Left lobe of liver (tissue), 2 donors: ENCODE data around the gene ARHGAP44. TPM values are rescaled to one million over a fixed set of nuclear protein-coding genes. Genes with fewer than 3 reads are reported as not detected.

Experiments used
- ATAC-seq: fragments of 200-7000 bp; cut with Tn5 transposase; one replicate; pipeline ENCODE4 v1.9.1; 2020; ENCODE audit warnings: mild to moderate bottlenecking, moderate library complexity
- DNase-seq: peaks from one replicate; pipeline ENCODE4 v3.0.0-alpha.2; 2020; ENCODE audit warnings: low spot score
- total RNA-seq: library from RNA; stranded (reverse); gene quantifications from one replicate; pipeline ENCODE4 v1.2.1, GENCODE V29; 2021
- donor health status: DM: no; HTN: no; CAD: no; lungs with moderate emphysema.
- donor health status: DM: no; HTN: yes; CAD: no.

ARHGAP44 gene
- total RNA-seq, 1 donor from 2014 or later: 0.86 TPM

DNA sequence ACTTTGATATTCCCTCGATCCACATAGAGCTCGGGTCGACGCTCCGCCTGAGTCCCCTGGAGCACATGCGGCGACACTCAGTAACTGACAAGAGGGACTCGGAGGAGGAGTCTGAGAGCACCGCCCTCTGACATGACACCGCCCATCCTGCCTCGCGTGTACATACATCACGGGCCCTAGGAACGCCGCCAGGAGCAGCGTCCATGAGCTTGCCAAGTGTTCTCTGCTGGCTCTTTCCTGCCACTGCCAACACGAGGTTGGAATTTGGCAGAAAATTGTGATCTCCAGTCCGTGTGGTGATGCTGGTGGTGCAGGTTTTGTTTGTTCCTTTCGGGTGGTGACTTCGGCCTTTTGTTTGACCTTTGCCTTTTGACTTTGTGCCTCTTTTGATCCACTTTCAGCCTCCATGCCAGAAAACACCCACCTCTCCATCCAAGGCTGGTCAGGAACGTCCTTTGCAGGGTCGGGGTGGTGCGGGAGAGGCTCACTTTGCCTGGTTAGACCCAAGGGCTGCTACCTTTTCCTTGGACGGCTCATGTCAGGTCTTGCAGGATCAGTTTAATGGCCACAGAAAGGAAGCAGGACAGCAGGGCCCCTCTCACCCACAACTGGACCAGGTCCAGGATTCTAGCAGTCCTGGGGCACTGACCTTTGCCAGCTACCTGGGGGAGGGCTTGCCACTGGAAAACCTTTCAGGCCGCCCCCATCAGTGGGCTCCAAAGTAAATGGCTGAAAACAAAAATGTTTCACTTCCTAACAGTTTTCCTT lies 200.9 kb downstream of the ARHGAP44 start:
- DNase-seq (peak; percentile 98), ATAC-seq (peak; percentile 89)

DNA sequence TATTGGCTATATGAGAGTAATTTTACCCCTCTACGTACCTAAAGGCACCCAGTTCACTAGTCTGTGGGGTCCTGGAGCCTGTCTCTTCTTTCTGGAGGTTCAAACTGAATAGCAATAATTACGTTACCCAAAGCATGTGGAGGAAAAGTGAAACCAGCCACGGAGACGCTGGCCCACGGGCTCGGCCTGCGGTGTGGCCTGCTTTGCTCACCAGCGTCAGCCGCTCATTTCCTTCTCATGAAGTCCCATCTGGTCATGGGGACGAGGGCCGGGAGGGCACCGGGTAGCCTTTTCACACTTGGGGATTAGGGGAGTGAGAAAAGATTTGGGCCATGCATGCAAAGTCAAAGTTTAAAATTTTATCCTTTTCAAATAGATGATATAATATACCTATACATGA lies 201.6 kb downstream of the ARHGAP44 start:
- DNase-seq: no peak

DNA sequence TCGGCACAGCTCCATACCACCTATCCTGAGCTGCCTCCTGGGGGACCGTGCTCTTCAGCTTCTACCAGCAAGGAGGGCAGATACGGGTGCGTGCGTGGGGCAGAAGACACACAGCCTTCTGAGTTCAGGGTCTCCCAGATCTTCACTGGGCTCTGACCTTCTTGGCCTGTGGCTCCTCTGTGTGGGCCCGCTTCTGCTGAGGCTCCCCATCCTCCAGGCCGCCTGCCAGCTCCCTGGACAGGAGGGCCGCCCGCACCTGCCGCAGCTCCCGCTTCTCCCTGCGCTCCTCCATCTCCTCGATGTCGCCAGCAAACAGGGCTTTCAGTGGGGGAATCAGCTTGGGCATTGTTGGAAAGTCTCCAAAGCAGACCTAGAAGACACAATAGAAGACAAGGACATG lies 203.4 kb downstream of the ARHGAP44 start:
- DNase-seq (no peak), ATAC-seq (no peak)

More for the DNA sequence above, 201.6 kb downstream of the ARHGAP44 start:
- ATAC-seq: peak; percentile 4

DNA sequence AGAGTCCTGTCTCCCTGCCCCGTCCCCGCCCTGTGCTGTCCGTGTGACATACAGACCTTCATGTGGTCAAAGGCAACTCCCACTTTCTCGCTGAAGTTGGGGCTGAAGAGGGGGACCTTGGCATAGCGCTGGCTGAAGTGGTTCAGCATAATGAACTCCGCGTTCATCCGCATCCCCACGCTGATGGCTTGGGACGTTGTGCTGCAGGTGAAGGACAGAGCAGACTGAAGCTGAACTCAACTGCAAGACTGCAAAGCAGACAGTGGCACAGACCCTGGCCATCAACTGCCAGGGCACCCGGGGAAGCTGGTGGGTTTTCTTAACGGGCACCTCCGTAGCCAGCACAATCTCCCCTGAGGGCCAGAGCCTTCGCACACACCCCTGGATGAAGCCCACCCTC lies 204.3 kb downstream of the ARHGAP44 start:
- DNase-seq (no peak), ATAC-seq (no peak)

DNA sequence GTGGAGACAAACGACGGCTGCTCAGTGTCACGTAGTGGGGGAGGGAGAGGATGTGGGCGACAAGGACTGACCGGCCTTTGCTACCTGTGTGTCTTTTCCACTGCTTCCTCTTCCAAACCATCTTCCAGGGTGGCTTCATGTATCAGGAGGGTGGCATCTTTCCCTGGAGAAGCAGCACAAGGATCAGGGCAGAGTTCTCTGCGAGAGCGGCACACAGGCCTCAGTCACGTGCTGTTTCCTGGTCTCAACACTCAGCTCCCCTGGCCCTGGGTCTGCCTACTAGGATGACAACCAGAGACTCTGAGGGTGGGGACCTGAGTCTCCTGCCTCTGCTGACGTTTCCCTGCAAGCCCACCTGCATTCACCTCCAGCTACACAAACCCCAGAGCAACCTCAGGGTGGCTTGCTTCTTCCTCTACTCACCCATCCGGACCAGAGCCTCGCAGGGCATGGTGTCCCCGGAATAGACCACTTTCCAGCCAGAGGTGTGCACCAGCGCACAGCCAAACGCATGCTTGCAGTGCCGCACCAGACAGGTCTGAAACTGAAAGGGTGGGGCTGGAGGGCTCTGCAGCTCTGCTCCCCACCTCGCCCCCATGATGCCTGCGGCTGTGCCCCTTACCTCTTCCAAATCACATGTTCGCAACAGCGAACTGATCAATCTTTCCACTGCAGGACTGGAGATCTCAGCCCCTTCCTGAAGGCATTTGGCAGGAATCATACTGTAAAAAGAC lies 205.2 kb downstream of the ARHGAP44 start:
- no peak for DNase-seq
- no peak for ATAC-seq

DNA sequence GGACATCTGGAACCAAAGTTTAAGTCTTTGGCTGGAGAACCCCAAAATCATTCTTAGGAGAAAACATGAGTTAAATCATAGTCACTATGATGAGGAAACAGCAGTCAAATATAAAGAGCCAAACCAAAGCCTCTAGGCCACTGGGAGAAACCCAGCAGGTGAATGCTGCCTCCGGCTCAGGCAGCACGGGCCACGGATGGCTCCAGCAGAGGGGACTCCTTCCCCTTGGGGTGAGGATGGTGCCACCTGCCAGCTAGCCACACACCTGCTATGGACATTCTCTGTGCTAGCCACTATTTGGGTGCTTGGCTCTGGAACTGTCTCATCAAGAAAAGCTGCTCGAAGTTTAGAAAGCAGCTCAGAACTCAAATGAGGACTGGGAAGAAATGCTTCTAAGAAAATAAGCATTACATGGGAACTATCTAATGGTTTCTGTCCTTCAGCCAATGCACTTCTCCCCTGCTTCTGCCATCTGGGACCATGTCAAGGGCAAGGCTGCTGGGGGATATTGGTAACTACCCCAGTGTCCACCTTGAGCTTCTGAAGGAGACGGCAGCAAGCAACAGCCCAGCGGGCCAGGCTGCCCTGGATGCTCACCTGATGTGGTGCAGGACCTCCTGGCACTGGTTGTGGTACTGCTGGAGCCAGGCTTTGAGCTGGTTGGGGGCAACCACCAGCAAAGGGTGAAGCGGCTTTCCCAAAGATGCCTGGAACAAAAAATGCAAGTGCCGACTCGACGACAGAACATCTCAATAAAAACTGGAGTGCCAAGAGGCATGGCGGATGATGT lies 206.0 kb downstream of the ARHGAP44 start:
- DNase-seq (no peak), ATAC-seq (no peak)

DNA sequence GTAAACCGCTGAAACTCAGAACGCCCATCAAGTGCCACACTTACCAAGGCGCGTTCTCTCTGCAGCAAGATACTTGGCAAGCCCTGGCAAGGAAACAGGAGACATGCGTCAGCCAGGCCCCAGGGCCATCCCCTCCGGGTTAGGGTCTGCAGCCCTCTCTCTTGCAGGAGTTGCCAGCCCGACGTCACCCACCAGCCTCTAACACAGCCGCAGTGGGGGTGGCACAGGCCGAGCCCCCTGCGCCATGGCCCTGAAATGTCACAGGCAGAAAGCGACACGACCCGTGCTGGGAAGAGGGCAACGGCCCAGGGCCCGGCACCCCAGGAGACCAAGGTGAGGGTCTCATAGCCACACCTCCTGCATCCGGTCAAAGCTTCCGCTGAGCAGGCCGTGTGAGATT lies 206.6 kb downstream of the ARHGAP44 start:
- DNase-seq: no peak
- no peak for ATAC-seq

DNA sequence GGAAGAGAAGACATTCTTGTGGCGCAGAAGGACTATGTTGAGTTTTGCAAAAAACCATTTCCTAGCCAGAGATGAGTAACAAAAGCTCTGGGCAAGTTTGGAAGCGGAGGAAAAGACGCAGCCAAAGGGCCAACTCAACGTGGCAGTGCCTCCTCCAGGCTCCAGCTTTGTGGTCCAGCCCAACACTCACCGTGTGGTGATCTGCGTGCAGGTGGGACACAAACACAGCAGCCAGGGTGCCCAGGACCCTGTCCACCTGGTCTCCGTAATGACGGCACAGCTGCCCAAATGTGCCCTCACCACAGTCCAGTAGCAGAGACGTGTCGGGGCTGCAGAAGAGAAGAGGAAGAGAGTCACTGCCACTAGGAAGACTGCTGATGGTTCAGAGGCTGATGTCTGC lies 207.1 kb downstream of the ARHGAP44 start:
- ATAC-seq (no peak), DNase-seq (no peak)

DNA sequence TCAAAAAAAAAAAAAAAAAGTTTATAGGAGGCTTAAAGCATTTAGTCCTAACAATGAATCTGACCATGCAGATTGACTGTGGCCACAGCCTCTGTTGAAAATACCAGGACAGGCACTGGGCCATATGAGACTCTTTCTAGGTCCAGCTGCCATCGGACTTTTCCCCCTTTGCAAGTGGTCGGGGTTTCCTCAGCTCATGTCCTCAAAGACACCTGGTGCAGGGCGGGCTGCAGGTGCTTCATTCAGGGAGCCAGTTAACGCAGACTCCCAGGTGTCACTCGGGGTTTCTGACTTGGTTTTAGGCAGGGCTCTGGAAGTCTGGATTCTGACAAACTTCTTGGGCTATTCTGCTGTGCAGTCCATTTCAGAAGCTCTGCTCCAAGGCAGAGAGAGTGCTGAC lies 207.6 kb downstream of the ARHGAP44 start:
- ATAC-seq (no peak), DNase-seq (no peak)

DNA sequence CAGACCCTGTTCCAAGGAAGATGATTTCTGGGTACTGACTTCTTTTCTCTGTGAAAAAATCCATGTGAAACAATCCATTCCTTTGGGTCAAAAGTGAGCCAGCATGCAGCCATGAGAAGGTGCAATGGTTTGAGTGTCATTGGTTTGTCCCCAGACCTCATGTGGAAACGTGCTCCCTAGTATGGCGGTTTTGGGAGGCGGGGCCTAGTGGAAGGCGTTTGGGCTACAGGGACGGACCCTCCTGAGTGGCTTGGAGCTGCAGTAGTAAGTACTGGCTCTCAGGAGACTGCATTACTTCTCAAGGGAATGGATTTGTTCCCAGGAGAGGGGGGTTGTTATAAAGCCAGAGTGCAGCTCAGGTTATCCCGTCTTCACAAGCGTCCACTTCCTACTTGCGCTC lies 209.2 kb downstream of the ARHGAP44 start:
- ATAC-seq (no peak), DNase-seq (no peak)

DNA sequence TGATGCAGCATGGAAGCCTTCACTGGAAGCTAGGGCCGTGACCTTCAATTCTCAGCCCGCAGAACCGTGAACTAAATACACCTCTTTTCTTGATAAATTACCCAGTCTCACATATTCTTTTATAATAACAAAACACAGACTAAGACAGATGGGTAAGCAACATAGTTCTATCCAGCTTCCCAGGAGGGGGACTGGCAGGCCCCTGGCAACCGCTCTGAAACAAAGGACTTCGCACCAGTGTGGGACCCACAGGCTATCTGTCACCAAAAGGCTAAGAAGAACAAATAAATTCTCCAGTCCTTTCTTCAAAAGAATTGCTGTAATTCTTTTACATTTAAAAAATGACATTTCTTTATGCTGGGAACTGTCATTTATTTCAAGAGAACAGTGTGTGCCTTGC lies 209.6 kb downstream of the ARHGAP44 start:
- ATAC-seq (no peak), DNase-seq (no peak)

DNA sequence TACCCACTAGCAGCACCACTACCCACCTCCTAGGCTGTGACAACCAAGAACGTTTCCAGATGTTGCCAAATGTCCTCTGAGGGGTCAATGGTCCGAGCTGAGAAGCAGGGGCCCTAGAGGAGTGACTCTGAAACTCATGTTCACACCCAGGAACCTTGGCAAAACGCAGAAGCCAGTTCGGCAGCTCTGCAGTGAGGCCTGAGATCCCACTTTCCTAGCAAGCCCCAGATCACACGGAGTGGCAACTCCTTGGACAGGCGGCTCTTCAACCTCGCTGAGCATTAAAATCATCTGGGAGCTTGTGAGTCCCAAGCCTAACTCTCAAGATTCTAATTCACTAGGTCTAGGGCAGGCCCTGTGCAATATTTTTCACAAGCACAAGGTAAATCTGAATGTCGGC lies 211.3 kb downstream of the ARHGAP44 start:
- no peak for DNase-seq
- no peak for ATAC-seq

DNA sequence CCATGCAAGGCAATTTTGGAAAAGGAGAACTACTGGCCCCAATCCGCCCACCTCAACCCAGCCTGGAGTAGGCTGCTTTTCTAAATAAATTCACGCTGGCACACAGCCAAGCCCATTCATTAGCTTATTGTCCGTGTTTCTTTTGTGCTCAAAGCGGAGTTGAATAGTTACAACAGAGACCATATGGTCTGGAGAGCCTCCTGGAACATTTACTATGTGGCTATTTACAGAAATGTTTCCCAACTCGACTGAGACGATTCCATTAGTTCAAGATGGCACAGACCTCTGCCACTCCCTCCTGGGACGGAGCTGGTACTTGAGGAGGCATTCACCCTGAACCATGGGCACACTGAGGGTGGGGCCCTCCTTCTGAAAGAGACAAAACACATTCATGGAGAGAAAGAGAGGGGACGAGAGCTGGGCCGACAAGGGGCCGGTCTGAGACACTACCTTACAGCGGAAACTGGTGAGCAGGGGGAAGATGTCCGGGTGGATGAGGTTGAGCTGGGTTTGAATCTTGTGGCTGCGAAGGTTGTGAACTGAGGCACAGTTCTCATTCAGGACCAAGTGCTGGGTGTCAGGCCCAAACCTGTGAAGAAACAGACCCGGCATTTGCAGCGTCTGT lies 212.8 kb downstream of the ARHGAP44 start:
- ATAC-seq (no peak), DNase-seq (no peak)

DNA sequence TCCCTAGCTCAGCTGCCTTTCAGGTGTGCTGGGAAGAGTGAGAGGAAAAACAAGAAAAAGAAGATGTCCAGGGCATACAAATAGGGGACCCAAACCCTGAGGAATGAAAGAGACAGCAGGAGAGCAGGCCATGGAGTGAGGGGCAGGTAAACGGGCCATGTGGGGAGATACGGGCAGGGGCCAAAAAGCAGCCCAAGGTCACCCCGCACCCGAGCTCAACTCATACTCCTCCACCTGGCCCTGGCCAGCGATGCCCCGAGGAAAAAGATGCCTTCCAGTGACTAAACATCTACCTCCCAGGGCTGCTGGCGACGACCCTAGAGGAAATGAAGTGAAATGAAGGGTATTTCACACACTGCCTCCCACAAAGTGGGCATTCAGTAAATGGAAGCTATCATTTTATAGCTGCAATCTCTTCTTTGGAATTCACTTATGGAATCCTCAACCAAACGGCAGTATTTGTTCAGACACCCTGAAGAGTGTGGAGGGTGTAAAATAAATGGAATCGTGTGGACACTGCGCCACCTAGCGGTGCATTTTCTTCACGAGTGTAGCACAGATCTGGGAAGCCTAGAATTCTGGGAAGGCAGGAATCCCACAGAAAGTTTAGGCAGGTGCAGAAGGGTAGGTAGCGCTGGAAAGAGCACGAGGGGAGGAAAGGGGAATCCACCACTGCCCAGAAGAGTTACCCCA lies 213.6 kb downstream of the ARHGAP44 start:
- DNase-seq (peak; percentile 73), ATAC-seq (peak; percentile 94)

DNA sequence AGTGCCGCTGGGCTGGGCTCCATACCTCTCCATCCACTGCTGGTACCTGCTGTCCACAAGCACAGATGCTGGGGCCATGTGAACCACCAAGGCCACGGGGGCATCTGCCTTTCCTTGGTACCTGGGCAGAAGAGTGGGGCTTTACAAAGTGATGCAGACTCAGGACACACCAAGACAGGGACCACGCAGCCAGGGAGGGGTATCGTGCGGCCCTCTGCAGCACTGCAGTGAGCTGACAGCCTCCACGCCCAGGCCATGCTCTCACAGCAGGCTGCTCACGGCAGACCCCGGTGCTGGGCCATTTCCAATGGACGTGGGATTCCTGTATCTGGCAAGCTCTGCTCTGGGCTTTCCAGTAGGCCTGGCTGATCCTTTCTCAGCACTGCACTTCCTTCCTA lies 214.2 kb downstream of the ARHGAP44 start:
- DNase-seq: no peak

DNA sequence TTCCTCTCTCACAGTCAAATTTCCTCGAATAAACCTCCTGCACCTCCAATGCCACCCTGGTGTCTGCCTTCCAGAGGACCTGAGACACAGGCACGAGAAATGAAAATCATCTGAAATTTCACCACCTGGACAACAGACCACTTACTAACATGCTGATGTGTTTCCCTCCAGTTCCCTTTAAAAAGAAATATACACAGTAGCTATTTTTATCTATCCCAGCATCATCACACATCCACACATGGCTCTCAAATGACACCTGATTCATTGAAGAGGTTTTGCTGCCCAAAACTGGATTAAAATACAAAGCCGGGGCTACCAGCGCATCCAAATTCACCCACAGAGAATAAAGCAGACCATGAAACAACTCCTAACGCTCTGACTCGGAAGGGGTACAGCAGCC lies 214.6 kb downstream of the ARHGAP44 start:
- no peak for ATAC-seq
- no peak for DNase-seq

More for the DNA sequence above, 214.2 kb downstream of the ARHGAP44 start:
- ATAC-seq: peak; percentile 51

DNA sequence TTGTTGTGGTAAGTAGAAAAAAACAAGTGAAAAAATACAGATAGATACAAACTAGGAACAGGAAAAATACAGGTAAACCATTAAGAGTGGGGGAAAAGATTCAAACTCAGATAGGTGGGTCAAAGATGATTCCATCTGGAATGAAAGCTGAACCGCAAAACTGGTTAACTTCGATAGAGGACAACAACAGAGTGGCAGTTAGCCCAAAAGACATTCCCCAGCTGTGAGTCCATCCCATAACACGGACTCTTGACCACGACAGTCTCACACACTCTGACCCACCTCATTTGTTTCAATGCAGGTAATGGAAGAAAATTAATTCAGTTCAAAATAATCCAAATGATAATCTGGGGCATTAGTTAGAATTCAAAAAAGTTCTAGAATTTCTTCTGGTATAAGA lies 215.0 kb downstream of the ARHGAP44 start:
- no peak for DNase-seq
- ATAC-seq: no peak

DNA sequence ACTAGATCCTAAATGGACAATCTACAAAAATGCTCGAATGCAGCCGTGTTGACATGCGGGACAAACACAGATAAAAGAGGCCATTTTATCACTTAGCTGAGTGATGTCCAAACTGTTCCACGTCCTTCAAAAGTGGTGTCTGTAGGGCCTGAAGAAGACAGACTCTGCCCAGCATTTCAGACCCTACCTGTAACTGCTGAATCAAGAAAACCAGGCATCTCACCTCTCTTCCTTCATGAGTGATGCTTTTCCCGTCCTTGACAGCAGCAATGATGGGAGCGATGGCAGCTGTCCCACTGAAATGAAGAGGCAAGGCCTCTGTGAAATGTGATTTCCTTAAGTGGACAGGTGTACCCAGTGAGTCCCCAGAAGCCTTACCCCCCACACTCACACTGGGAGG lies 216.2 kb downstream of the ARHGAP44 start:
- DNase-seq: no peak
- no peak for ATAC-seq

DNA sequence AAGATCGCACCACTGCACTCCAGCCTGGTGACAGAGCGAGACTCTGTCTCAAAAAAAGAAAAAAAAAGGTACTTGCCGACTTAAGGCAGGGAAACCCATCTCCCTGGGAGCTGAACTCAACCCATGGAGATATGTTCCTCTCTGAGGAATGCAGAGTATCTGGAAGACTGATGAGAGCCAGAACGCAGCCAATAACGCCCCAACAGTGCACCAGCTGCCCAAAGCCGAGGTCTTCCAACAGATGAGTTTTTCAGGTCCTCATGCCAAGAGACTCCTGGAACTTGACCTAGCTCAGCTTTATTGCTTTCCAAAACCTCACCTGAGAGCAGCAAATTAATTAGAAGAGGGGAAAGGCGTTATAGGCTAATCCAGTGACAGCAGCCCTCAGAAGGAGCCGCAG lies 219.2 kb downstream of the ARHGAP44 start:
- ATAC-seq: no peak
- DNase-seq: no peak

DNA sequence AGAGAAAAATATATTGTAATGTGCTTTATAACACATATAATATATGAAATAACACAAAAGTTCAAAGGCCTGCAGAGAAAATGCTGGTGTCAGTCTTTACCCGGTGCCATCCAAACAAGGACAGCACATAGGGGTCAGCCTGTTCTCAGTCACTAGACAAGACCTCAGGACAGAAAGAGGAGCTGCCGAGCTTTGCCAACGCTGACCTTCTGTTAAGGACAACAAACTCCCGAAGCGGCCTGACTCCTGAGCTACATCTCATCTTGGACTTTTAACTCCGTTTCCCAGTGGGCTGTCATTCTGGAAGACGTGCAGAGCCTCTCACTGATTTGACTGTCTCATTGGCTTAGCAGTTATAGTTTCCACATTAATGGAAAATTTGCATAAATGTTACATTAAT lies 221.7 kb downstream of the ARHGAP44 start:
- DNase-seq (no peak), ATAC-seq (no peak)

DNA sequence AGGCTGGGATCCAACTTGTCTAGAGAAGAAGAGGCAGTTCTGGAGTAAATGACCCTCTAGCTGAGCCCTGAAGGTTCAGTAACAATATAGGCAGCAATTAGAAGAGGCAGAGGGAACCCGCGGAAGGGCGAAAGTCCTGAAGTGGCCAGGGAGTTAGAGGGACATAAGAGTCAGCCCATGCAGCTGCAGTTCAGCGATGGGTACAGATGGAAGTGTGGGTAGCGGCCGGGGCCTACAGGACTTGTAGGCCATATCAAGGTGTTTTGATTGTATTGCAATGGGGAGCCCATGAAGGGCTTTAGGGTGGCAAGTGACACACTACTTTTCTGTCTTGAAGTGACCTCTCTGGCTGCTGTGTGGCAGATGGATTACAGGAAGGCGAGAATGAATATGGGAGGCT lies 225.5 kb downstream of the ARHGAP44 start:
- no peak for DNase-seq
- ATAC-seq: no peak
